ENCODE data around the gene TFIP11.
"Not testable (repeated sequence)": the region's sequence is repeated elsewhere in the genome, so short reads cannot be mapped to it uniquely, and the experiment has no call there.

TFIP11 gene

GRCh38 chr22:26541167-26541819 is 29.0 kb upstream of the TFIP11 start:
- no peak for DNase-seq (ENCODE audit: low read depth in 1 of 2, low spot score in 1 of 2)

- no peak for DNase-seq (ENCODE audit: low read depth in 1 of 2, low spot score in 1 of 2)
Measured at GRCh38 chr22:26540119-26540518, 27.8 kb upstream of the TFIP11 start.

DNA sequence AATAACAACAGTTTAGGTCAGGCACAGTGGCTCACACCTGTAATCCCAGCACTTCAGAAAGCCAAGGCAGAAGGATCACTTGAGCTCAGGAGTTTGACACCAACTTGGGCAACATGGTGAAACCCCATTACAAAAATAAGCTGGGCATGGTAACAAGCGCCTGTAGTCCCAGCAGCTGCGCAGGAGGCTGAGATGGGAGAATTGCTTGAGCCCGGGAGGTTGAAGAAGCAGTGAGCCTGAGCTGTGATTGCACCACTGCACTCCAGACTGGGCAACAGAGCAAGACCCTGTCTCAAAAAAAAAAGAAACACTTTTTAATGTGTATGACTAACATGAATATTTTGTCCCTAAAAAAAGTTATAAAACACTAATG is 24.5 kb upstream of the TFIP11 start:
- DNase-seq (ENCODE audit: low read depth in 1 of 2, low spot score in 1 of 2), result no peak

- DNase-seq (ENCODE audit: low read depth in 1 of 2, low spot score in 1 of 2), result no peak
Measured at GRCh38 chr22:26536056-26536761, 23.9 kb upstream of the TFIP11 start.

- DNase-seq (ENCODE audit: low read depth in 1 of 2, low spot score in 1 of 2), result no peak
Measured at GRCh38 chr22:26535603-26535908, 23.3 kb upstream of the TFIP11 start.

GRCh38 chr22:26534874-26535602 is 22.8 kb upstream of the TFIP11 start:
- DNase-seq (ENCODE audit: low read depth in 1 of 2, low spot score in 1 of 2), result no peak

- no peak for DNase-seq (ENCODE audit: low read depth in 1 of 2, low spot score in 1 of 2)
Measured at GRCh38 chr22:26534171-26534855, 22.0 kb upstream of the TFIP11 start.

DNA sequence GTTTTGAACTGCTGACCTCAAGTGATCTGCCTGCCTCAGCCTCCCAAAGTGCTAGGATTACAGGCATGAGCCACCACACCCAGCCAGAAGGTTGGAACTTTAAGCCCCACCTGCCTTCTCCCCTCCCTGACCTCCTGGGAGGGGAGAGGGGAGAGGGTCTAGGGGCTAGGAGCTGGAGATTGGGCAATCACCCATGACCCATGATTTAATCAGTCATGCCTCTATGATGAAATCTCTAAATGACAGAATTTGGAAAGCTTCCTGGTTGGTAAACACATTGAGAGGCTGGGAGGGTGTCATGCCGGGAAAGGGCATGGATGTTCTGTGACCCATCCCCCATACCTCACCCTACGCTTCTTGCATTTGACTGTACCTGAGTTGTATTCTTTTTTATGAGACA is 17.1 kb upstream of the TFIP11 start:
- no peak for DNase-seq (ENCODE audit: low read depth in 1 of 2, low spot score in 1 of 2)

GRCh38 chr22:26528518-26528917 is 16.2 kb upstream of the TFIP11 start:
- not testable (repeated sequence) for DNase-seq (ENCODE audit: low read depth in 1 of 2, low spot score in 1 of 2)

DNA sequence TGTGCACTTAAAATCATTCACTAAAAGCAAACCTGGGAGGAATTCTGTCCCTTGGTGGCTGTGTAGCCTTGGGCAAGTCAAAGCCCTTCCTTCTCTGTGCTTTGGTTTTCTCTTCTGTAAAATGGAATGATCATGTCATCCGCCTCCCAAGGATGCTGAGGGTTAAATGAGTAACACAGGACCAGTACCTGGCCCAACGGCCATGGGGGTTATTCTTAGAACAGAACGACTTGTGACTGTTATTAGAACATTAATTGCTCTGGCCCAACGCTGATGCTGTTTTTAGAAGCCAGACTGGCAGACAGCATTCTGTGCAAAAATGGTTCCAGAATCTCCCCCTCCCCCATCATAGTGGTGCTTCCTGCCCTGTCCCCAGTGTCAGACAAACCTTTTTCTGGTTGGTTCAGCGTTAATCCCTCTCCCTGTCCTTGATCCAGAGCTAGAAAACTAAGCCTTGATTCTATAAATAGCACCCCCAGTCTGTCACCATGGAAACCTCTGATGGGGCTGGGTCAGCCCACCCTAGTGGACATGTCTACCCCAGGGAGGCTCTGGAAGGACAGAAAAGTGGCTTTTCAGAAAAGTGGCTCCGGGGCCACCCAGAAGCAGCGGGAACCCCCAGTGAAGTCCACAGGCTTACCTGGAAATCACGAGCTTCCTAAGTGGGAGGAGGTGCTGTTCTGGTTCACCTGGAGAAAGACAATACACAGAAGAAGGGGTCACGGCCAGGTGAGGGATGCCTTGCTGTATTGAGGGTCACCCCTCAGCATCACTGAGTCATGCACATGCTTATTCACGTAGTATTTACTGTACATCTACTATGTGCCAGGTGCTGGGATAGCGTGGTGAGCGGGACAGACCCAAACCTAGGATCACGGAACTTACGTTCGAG is 15.5 kb upstream of the TFIP11 start:
- DNase-seq (ENCODE audit: low read depth in 1 of 2, low spot score in 1 of 2), result no peak

GRCh38 chr22:26527167-26527566 is 14.9 kb upstream of the TFIP11 start:
- no peak for DNase-seq (ENCODE audit: low read depth in 1 of 2, low spot score in 1 of 2)

GRCh38 chr22:26525946-26526564 is 13.8 kb upstream of the TFIP11 start:
- no peak for DNase-seq (ENCODE audit: low read depth in 1 of 2, low spot score in 1 of 2)

DNA sequence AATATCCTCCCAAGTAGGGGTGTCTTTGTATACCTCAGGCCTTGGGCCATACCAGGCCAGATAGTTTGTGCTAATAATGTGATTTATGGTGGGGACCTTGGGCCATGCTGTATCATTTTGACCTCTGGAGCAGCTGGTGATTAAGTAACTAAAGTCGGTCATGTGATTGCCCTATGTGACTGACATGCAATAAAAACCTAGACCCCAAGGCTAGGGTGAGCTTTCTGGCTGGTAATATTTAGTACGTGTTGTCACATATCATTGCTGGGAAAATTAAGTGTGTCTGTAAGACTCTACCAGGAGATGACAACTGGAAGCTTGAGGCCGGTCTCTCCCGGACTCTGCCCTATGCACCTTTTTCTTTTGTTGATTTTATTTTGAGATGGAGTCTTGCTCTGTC is 12.6 kb upstream of the TFIP11 start:
- no peak for DNase-seq (ENCODE audit: low read depth in 1 of 2, low spot score in 1 of 2)

DNA sequence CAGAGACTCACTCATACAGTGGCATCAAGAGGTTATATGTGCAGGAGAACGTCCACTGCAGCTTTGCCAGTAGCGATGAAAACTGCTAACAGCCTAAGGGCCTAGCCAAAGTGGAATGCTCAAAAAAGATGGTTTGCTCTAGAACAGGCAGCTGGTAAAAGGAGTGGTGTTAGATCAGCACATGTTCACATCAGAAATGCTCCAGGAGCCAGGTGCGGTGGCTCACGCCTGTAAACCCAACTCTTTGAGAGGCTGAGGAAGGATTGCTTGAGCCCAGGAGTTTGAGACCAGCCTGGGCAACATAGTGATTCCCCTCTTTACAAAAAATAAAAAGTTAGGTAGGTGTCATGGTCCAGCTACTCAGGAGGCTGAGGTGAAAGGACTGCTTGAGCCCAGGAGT is 10.3 kb upstream of the TFIP11 start:
- no peak for DNase-seq (ENCODE audit: low read depth in 1 of 2, low spot score in 1 of 2)

DNA sequence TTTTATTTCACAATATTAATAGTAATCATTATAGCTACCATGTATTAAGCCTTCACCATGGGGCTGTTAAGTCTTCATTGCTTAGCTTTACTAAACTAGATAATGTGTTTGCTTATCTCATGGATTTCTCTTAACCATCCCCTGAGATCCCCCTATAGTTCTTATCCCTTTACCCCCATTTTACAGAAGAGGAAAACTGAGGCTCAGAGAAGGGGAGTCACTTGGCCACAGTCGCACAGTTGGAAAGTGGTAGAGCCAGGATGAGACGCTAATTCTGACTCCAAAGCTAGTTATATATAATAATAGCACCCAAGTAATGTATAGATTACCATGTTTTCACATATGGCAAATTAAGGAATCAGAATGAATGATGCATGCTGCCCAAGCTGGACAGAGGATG is 9.7 kb upstream of the TFIP11 start:
- no peak for DNase-seq (ENCODE audit: low read depth in 1 of 2, low spot score in 1 of 2)

DNA sequence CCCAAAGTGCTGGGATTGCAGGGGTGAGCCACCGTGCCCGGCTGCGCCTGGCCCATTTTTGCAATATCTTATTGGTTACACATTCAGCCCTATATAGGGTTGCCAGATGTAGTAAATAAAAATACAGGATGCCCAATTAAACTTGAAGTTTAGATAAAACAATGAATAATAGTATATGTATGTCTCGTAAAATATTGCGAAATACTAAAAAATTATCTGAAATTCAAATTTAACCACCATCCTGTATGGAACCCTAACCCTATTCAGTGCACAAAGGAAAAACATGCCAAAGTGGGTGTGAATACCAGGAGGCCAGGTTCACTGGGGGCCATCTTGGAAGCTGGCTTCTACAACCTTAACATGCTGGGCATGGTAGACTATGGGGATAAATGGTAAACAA is 5.2 kb upstream of the TFIP11 start:
- no peak for DNase-seq (ENCODE audit: low read depth in 1 of 2, low spot score in 1 of 2)

DNA sequence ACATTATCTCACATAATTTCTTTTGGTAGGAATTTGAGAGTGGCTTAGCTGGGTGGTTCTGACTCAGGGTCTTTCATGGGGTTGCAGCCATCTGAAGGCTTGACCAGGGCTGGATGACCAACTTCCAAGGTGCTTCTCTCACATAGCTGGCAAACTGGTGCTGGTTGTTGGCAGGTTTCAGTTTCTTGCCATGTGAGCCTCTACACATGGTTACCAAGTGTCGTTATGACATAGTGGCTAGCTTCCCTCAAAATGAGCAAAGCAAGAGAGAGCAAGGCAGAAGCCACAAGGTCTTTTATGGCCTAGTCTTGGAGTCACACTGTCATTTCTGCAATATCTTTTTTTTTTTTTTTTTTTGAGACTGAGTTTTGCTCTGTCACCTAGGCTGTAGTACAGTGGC is 4.2 kb upstream of the TFIP11 start:
- DNase-seq (ENCODE audit: low read depth in 1 of 2, low spot score in 1 of 2), result no peak

DNA sequence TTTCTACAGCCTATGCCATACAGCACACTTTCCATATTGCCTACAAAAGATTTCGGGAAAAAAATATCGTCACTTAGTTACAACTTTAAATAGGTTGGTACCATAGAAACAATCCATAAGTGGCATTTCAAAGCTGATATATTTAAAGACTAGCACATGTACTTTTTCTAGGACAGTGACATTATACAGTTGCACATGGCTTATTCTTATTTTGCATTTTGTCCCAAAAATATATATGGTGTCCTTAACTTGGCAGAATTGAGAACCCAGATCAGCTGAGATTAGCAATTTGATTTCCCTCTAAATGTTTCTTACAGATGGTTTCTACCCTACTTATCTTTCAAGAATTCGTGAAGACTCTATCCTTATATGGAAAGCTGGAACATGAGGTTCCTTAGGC is 3.7 kb upstream of the TFIP11 start:
- DNase-seq (ENCODE audit: low read depth in 1 of 2, low spot score in 1 of 2), result no peak

GRCh38 chr22:26514419-26515161 is 2.3 kb upstream of the TFIP11 start:
- DNase-seq (ENCODE audit: low read depth in 1 of 2, low spot score in 1 of 2), result no peak

GRCh38 chr22:26513838-26514237 is 1.6 kb upstream of the TFIP11 start:
- DNase-seq (ENCODE audit: low read depth in 1 of 2, low spot score in 1 of 2), result no peak
